AG10803 (cell line): ENCODE results near the gene KSR1.
"Not testable (repeated sequence)": the region's sequence is repeated elsewhere in the genome, so short reads cannot be mapped to it uniquely, and the experiment has no call there.

Source experiments
- DNase-seq: peaks from one replicate; pipeline ENCODE4 v3.0.0; 2010; ENCODE audit warnings: low read depth
- H3K4me3 ChIP-seq: 2 replicates; pipeline ENCODE4 v1.5.1; 2011; ENCODE audit warnings: mild to moderate bottlenecking, low read length, control low read depth
- CTCF ChIP-seq: conservative IDR thresholded peaks from 2 replicates; pipeline ENCODE4 v1.5.1; 2011; ENCODE audit warnings: mild to moderate bottlenecking, low read length, control low read depth, inconsistent platforms

The KSR1 gene

GRCh38 chr17:27497696-27498095 is 41.4 kb downstream of the KSR1 start:
- DNase-seq, result peak; percentile 22
- TF ChIP-seq CTCF, result no peak
- H3K4me3 ChIP-seq, result no peak overlapping the region

GRCh38 chr17:27498615-27499309 is 42.5 kb downstream of the KSR1 start:
- DNase-seq, result no peak
- no peak overlapping the region for H3K4me3 ChIP-seq
- TF ChIP-seq CTCF, result no peak

GRCh38 chr17:27499451-27500265 is 43.4 kb downstream of the KSR1 start:
- no peak overlapping the region for H3K4me3 ChIP-seq
- TF ChIP-seq CTCF, result no peak
- DNase-seq, result no peak

- not testable (repeated sequence) for H3K4me3 ChIP-seq, DNase-seq
Measured at GRCh38 chr17:27501338-27501737, 45.1 kb downstream of the KSR1 start.

- peak; percentile 98 for DNase-seq
- H3K4me3 ChIP-seq, result no peak overlapping the region
- no peak for TF ChIP-seq CTCF
Measured at GRCh38 chr17:27502526-27503324, 46.5 kb downstream of the KSR1 start.

GRCh38 chr17:27503611-27504010 is 47.4 kb downstream of the KSR1 start:
- TF ChIP-seq CTCF, result no peak
- DNase-seq, result no peak
- H3K4me3 ChIP-seq, result no peak overlapping the region

- DNase-seq, result no peak
- no peak overlapping the region for H3K4me3 ChIP-seq
- no peak for TF ChIP-seq CTCF
Measured at GRCh38 chr17:27504188-27504995, 48.1 kb downstream of the KSR1 start.
